ENCODE results near the gene DLL3.

Gene DLL3

DNA sequence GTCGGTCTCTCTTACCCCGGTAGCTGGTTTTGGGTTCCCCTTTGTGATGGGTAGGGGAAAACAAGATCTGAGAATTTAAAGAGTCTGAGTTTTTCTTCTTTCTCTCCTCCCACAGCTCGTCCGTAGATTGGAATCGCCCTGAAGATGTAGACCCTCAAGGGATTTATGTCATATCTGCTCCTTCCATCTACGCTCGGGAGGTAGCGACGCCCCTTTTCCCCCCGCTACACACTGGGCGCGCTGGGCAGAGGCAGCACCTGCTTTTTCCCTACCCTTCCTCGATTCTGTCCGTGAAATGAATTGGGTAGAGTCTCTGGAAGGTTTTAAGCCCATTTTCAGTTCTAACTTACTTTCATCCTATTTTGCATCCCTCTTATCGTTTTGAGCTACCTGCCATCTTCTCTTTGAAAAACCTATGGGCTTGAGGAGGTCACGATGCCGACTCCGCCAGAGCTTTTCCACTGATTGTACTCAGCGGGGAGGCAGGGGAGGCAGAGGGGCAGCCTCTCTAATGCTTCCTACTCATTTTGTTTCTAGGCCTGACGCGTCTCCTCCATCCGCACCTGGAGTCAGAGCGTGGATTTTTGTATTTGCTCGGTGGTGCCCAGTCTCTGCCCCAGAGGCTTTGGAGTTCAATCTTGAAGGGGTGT lies 9.1 kb downstream of the DLL3 start:
- TF ChIP-seq, protein P1, sequence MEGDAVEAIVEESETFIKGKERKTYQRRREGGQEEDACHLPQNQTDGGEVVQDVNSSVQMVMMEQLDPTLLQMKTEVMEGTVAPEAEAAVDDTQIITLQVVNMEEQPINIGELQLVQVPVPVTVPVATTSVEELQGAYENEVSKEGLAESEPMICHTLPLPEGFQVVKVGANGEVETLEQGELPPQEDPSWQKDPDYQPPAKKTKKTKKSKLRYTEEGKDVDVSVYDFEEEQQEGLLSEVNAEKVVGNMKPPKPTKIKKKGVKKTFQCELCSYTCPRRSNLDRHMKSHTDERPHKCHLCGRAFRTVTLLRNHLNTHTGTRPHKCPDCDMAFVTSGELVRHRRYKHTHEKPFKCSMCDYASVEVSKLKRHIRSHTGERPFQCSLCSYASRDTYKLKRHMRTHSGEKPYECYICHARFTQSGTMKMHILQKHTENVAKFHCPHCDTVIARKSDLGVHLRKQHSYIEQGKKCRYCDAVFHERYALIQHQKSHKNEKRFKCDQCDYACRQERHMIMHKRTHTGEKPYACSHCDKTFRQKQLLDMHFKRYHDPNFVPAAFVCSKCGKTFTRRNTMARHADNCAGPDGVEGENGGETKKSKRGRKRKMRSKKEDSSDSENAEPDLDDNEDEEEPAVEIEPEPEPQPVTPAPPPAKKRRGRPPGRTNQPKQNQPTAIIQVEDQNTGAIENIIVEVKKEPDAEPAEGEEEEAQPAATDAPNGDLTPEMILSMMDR (IDR thresholded peaks at IDR 0.05), result no peak
- Histone ChIP-seq H3K4me3 (peak overlapping the region; percentile 64), H3K27ac (no peak overlapping the region)
- DNase-seq (ENCODE audit: low spot score), result no peak

DNA sequence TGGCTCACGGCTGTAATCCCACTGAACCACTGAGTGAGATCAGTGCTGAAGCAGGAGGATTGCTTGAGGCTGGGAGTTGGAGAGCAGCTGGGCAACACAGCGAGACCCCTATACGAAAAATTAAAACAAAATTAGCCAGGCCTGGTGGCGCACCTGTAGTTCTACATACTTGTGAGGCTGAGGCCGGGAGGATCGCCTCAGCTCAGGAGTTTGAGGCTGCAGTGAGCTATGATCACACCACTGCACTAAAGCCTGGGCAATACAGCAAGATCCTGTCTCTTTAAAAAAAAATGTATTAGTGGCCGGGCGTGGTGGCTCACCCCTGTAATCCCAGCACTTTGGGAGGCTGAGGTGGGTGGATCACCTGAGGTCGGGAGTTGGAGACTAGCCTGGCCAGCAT lies 9.9 kb downstream of the DLL3 start:
- no peak overlapping the region for H3K27ac ChIP-seq
- TF ChIP-seq, protein P1 (IDR thresholded peaks at IDR 0.05), result no peak
- H3K4me3 ChIP-seq, result no peak overlapping the region
- no peak for DNase-seq (ENCODE audit: low spot score)

DNA sequence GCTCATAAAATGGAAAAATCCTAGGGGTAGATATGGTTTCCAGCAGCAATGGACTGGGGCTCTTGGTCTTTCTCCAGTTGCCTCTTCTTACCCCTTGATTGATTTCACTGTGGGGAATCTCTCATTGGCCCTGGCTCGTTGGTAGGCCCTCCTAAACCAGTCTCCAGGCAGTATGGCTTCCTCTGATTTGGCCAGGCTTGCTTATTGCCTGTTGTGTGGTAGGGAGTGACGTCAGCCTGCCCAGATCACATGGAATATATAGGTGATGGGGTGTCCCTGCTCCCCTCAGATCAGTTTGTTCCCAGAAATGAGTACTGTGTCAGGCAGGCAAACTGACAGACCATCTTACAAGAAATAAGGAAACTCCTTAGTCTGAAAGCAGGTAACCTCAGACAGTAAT lies 10.5 kb downstream of the DLL3 start:
- no peak overlapping the region for H3K27ac ChIP-seq
- TF ChIP-seq, protein P1 (IDR thresholded peaks at IDR 0.05), result no peak
- no peak overlapping the region for H3K4me3 ChIP-seq
- DNase-seq (ENCODE audit: low spot score), result no peak

GRCh38 chr19:39512988-39513387 lies 14.2 kb downstream of the DLL3 start:
- no peak overlapping the region for H3K27ac ChIP-seq
- no peak overlapping the region for H3K4me3 ChIP-seq
- TF ChIP-seq, protein P1 (IDR thresholded peaks at IDR 0.05), result no peak
- DNase-seq (ENCODE audit: low spot score), result no peak

GRCh38 chr19:39514840-39515550 lies 16.2 kb downstream of the DLL3 start, which contains the start of gene SELENOV:
Gene SELENOV (plus strand): TSS chr19:39515139. CDS start chr19:39515213, 74 bp downstream.
- H3K4me3 ChIP-seq, result peak within 1 kb of the TSS; percentile 63
- no peak within 1 kb of the TSS for H3K27ac ChIP-seq
- no peak for DNase-seq (ENCODE audit: low spot score)
- TF ChIP-seq, protein P1 (IDR thresholded peaks at IDR 0.05), result no peak

DNA sequence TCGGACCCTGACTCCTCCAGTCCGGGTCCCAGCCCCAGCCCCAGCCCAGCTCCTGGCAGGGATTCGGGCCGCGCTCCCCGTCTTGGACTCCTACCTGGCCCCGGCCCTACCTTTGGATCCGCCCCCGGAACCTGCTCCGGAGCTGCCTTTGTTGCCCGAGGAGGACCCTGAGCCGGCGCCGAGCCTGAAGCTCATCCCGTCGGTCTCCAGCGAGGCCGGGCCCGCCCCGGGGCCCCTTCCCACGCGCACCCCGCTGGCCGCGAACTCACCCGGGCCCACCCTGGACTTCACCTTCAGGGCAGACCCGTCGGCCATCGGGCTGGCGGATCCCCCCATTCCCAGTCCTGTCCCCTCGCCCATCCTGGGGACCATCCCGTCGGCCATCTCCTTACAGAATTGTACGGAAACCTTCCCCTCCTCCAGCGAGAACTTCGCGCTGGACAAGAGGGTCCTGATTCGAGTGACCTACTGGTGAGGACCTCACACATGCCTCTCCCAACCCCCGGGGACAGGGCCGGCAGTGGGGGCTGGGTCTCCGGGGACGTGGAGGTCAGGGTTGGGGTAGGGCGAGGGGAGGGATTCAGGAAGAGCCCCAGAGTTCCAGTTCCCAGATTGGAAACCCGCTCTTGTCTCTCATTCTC lies 16.9 kb downstream of the DLL3 start:
- H3K4me3 ChIP-seq, result peak overlapping the region; percentile 63
- TF ChIP-seq, protein P1 (IDR thresholded peaks at IDR 0.05), result no peak
- H3K27ac ChIP-seq, result no peak overlapping the region
- no peak for DNase-seq (ENCODE audit: low spot score)

Measured in coronary artery (tissue), 2 donors.